HEK293 (cell line): ENCODE measurements around the gene DDX20.

Source experiments
- CTCF ChIA-PET: fragments of 350-600 bp; formaldehyde crosslinking; extraction: SDS; loops from one replicate; lab custom pipeline; 2021; ENCODE audit warnings: antibody characterized with exemption; lab: Yijun Ruan, JAX
- POLR2A ChIA-PET: fragments of 300-600 bp; formaldehyde crosslinking; extraction: SDS; loops from one replicate; lab custom pipeline; 2020; ENCODE audit warnings: antibody characterized with exemption, inconsistent platforms; lab: Yijun Ruan, JAX
- H3K27ac ChIP-seq: fragments of 200-500 bp; sonication (Bioruptor generic); 2 replicates; pipeline ENCODE4 v1.5.1; 2014; ENCODE audit warnings: low read depth, low read length, control low read depth, inconsistent platforms; ENCODE audit errors: extremely low read depth
- H3K36me3 ChIP-seq, 2 experiments: fragments of 200-500 bp in 1 of 2; sonication (Bioruptor generic) in 1 of 2; 1 replicate in 1 of 2; 2 replicates in 1 of 2; pipeline ENCODE4 v1.5.1; 2014 to 2017; ENCODE audit warnings: inconsistent platforms in 2 of 2, low read length in 2 of 2; ENCODE audit not compliant: control insufficient read depth in 2 of 2, insufficient read depth in 1 of 2
- H3K4me1 ChIP-seq: fragments of 200-500 bp; sonication (Bioruptor generic); 2 replicates; pipeline ENCODE4 v1.5.1; 2014; ENCODE audit warnings: mild to moderate bottlenecking, low read length, inconsistent platforms; ENCODE audit not compliant: control insufficient read depth, insufficient read depth
- H3K4me3 ChIP-seq: 2 replicates; pipeline ENCODE4 v1.5.1; 2011; ENCODE audit warnings: low read depth, mild to moderate bottlenecking, control low read depth, low read length, moderate library complexity
- H3K9me3 ChIP-seq: fragments of 200-500 bp; sonication (Bioruptor generic); 2 replicates; pipeline ENCODE4 v1.5.1; 2014; ENCODE audit warnings: low read depth, low read length, inconsistent platforms; ENCODE audit not compliant: control insufficient read depth, insufficient read depth
- ATF2 ChIP-seq: fragments of 450-650 bp; formaldehyde crosslinking; IDR thresholded peaks from 2 replicates; pipeline ENCODE4 v1.5.1; 2016; ENCODE audit warnings: missing biosample characterization, missing genetic modification characterization, low read depth
- CTCF ChIP-seq: fragments of 450-650 bp; formaldehyde crosslinking; IDR thresholded peaks from 2 replicates; pipeline ENCODE4 v1.5.1; 2016; ENCODE audit warnings: missing biosample characterization, missing genetic modification characterization
- GLIS2 ChIP-seq: fragments of 450-650 bp; formaldehyde crosslinking; IDR thresholded peaks from 2 replicates; pipeline ENCODE4 v1.5.1; 2016; ENCODE audit warnings: missing biosample characterization, missing genetic modification characterization
- KLF9 ChIP-seq: fragments of 450-650 bp; formaldehyde crosslinking; IDR thresholded peaks from 2 replicates; pipeline ENCODE4 v1.5.1; 2016; ENCODE audit warnings: missing biosample characterization, missing genetic modification characterization, low read depth
- OVOL3 ChIP-seq: fragments of 450-650 bp; formaldehyde crosslinking; IDR thresholded peaks from 2 replicates; pipeline ENCODE4 v1.5.1; 2016; ENCODE audit warnings: missing biosample characterization, missing genetic modification characterization
- TCF7L2 ChIP-seq: IDR thresholded peaks from 2 replicates; pipeline ENCODE4 v1.6.1; 2011; ENCODE audit warnings: low read depth, mild to moderate bottlenecking, inconsistent platforms, low read length, moderate library complexity, borderline replicate concordance
- YY1 ChIP-seq: fragments of 450-650 bp; formaldehyde crosslinking; IDR thresholded peaks from 2 replicates; pipeline ENCODE4 v1.5.1; 2018; ENCODE audit warnings: missing biosample characterization, missing genetic modification characterization
- ZBTB48 ChIP-seq: fragments of 450-650 bp; formaldehyde crosslinking; IDR thresholded peaks from 2 replicates; pipeline ENCODE4 v1.5.1; 2016; ENCODE audit warnings: missing biosample characterization, missing genetic modification characterization
- ZBTB8A ChIP-seq: fragments of 450-650 bp; formaldehyde crosslinking; IDR thresholded peaks from 2 replicates; pipeline ENCODE4 v1.5.1; 2016; ENCODE audit warnings: missing biosample characterization, missing genetic modification characterization
- ZNF112 ChIP-seq: fragments of 450-650 bp; formaldehyde crosslinking; IDR thresholded peaks from 2 replicates; pipeline ENCODE4 v1.5.0; 2017; ENCODE audit warnings: missing biosample characterization, missing genetic modification characterization
- ZNF138 ChIP-seq: fragments of 450-650 bp; formaldehyde crosslinking; IDR thresholded peaks from 2 replicates; pipeline ENCODE4 v1.5.1; 2016; ENCODE audit warnings: missing biosample characterization, missing genetic modification characterization, borderline replicate concordance
- ZNF2 ChIP-seq: fragments of 450-650 bp; formaldehyde crosslinking; IDR thresholded peaks from 2 replicates; pipeline ENCODE4 v1.5.1; 2016; ENCODE audit warnings: missing biosample characterization, missing genetic modification characterization
- ZNF24 ChIP-seq: fragments of 450-650 bp; formaldehyde crosslinking; IDR thresholded peaks from 2 replicates; pipeline ENCODE4 v1.5.1; 2016; ENCODE audit warnings: missing biosample characterization, missing genetic modification characterization
- ZNF335 ChIP-seq: fragments of 450-650 bp; formaldehyde crosslinking; conservative IDR thresholded peaks from 2 replicates; pipeline ENCODE4 v1.5.1; 2016; ENCODE audit warnings: missing biosample characterization, missing genetic modification characterization
- ZNF394 ChIP-seq: fragments of 450-650 bp; formaldehyde crosslinking; IDR thresholded peaks from 2 replicates; pipeline ENCODE4 v1.5.1; 2016; ENCODE audit warnings: missing biosample characterization, missing genetic modification characterization, mild to moderate bottlenecking, moderate library complexity, borderline replicate concordance
- ZNF488 ChIP-seq: fragments of 450-650 bp; formaldehyde crosslinking; IDR thresholded peaks from 2 replicates; pipeline ENCODE4 v1.5.1; 2016; ENCODE audit warnings: missing biosample characterization, missing genetic modification characterization
- ZNF501 ChIP-seq: fragments of 450-650 bp; formaldehyde crosslinking; IDR thresholded peaks from 2 replicates; pipeline ENCODE4 v1.5.1; 2016; ENCODE audit warnings: missing biosample characterization, missing genetic modification characterization
- ZNF514 ChIP-seq: fragments of 450-650 bp; formaldehyde crosslinking; IDR thresholded peaks from 2 replicates; pipeline ENCODE4 v1.5.1; 2016; ENCODE audit warnings: missing biosample characterization, missing genetic modification characterization
- ZNF530 ChIP-seq: fragments of 450-650 bp; formaldehyde crosslinking; IDR thresholded peaks from 2 replicates; pipeline ENCODE4 v1.5.1; 2016; ENCODE audit warnings: low read depth, missing biosample characterization, missing genetic modification characterization
- ZNF548 ChIP-seq: fragments of 450-650 bp; formaldehyde crosslinking; IDR thresholded peaks from 2 replicates; pipeline ENCODE4 v1.5.1; 2016; ENCODE audit warnings: missing biosample characterization, missing genetic modification characterization
- ZNF560 ChIP-seq: fragments of 450-650 bp; formaldehyde crosslinking; IDR thresholded peaks from 2 replicates; pipeline ENCODE4 v1.5.1; 2017; ENCODE audit warnings: missing biosample characterization, missing genetic modification characterization, borderline replicate concordance
- TF ChIP-seq, protein P1 (sequence below): fragments of 450-650 bp; IDR thresholded peaks from 2 replicates; pipeline ENCODE4 v1.5.1; 2018; ENCODE audit warnings: missing biosample characterization, missing genetic modification characterization
- TF ChIP-seq, protein P2 (sequence below): fragments of 450-650 bp; formaldehyde crosslinking; IDR thresholded peaks from 2 replicates; pipeline ENCODE4 v1.5.1; 2017; ENCODE audit warnings: missing biosample characterization, mild to moderate bottlenecking, missing genetic modification characterization, moderate library complexity
- TF ChIP-seq, protein P3 (sequence below): fragments of 450-650 bp; formaldehyde crosslinking; IDR thresholded peaks from 2 replicates; pipeline ENCODE4 v1.5.1; 2016; ENCODE audit warnings: missing biosample characterization, missing genetic modification characterization

DDX20 gene

DNA sequence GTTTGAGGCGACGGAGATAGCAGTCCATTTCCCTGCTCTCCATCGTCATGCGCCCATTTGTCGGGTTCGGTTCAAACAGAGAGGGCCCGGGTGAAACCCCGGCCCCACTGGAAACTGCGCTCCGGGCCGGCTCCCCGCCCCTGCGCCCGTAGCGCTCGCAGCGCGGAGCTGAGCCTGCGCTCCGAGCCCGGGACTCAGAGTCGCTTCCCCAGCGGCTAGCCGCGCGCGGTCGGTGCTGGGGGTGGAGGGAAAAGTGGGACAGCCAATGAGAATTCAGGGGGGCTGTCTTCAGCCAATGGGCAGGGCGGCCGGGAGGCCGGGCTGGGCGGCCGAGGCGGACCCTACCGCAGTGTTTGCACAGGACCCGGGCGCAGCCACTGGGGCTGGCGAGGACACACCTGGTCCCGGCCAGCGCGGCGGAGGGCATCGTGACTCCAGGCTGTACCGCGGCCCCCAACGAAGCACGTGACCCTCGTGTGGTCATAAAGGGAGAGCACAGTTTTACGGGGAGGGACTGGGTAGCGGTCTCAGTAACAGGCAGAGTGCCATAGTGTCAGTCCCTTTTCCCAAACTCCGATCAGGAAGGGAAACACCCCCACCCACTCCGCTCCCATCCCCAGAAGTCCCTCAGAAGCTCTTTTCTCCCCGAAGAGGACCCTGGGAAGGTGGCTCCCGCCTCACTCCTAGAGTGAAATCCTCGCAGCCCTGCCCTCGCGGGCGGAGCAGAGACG lies 16.3 kb upstream of the DDX20 start, which contains the start of gene INKA2 (continued):
- no peak for TF ChIP-seq ATF2 (tag by site-specific recombination)
- TF ChIP-seq ZNF530 (tag by site-specific recombination): no peak
- TF ChIP-seq OVOL3 (tag by site-specific recombination): peak; percentile 71
- TF ChIP-seq ZNF2 (tag by site-specific recombination): no peak; the same call in 1 of the 2 replicates
- TF ChIP-seq ZNF138 (tag by site-specific recombination): no peak
- no peak for TF ChIP-seq ZNF548
- TF ChIP-seq ZNF488: no peak
- TF ChIP-seq ZNF560: no peak
- TF ChIP-seq ZNF112 (tag by site-specific recombination): no peak

- Histone ChIP-seq H3K27ac (peak overlapping the region; percentile 92), H3K4me3 (peak overlapping the region; percentile 57), H3K4me1 (peaks cover 21% of the 10 kb centered on the region), H3K36me3 (no peaks in the 10 kb centered on the region), H3K9me3 (no peaks in the 10 kb centered on the region)
- peak; percentile 55; the same call in 1 of the 2 replicates for TF ChIP-seq YY1
- peak; percentile 19; the same call in 1 of the 2 replicates for TF ChIP-seq CTCF
- TF ChIP-seq, protein P1, sequence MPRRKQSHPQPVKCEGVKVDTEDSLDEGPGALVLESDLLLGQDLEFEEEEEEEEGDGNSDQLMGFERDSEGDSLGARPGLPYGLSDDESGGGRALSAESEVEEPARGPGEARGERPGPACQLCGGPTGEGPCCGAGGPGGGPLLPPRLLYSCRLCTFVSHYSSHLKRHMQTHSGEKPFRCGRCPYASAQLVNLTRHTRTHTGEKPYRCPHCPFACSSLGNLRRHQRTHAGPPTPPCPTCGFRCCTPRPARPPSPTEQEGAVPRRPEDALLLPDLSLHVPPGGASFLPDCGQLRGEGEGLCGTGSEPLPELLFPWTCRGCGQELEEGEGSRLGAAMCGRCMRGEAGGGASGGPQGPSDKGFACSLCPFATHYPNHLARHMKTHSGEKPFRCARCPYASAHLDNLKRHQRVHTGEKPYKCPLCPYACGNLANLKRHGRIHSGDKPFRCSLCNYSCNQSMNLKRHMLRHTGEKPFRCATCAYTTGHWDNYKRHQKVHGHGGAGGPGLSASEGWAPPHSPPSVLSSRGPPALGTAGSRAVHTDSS (tag by site-specific recombination): no peak
- TF ChIP-seq TCF7L2: no peak
- TF ChIP-seq ZBTB48 (tag by site-specific recombination): peak; percentile 54; the same call in 1 of the 2 replicates
- no peak for TF ChIP-seq ZNF24 (tag by site-specific recombination)
- TF ChIP-seq GLIS2 (tag by site-specific recombination): peak; percentile 52
- TF ChIP-seq, protein P2, sequence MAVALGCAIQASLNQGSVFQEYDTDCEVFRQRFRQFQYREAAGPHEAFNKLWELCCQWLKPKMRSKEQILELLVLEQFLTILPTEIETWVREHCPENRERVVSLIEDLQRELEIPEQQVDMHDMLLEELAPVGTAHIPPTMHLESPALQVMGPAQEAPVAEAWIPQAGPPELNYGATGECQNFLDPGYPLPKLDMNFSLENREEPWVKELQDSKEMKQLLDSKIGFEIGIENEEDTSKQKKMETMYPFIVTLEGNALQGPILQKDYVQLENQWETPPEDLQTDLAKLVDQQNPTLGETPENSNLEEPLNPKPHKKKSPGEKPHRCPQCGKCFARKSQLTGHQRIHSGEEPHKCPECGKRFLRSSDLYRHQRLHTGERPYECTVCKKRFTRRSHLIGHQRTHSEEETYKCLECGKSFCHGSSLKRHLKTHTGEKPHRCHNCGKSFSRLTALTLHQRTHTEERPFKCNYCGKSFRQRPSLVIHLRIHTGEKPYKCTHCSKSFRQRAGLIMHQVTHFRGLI (tag by site-specific recombination): peak; percentile 44; the same call in 1 of the 2 replicates
- TF ChIP-seq ZNF514 (tag by site-specific recombination): no peak
- 0 out of 2 replicates have a peak, but pooled peaks have one; percentile 10 for TF ChIP-seq ZNF394 (tag by site-specific recombination)
- peak; percentile 74 for TF ChIP-seq ZBTB8A
- no peak for TF ChIP-seq KLF9 (tag by site-specific recombination)
- TF ChIP-seq ZNF335 (tag by site-specific recombination): peak; percentile 95
- TF ChIP-seq, protein P3, sequence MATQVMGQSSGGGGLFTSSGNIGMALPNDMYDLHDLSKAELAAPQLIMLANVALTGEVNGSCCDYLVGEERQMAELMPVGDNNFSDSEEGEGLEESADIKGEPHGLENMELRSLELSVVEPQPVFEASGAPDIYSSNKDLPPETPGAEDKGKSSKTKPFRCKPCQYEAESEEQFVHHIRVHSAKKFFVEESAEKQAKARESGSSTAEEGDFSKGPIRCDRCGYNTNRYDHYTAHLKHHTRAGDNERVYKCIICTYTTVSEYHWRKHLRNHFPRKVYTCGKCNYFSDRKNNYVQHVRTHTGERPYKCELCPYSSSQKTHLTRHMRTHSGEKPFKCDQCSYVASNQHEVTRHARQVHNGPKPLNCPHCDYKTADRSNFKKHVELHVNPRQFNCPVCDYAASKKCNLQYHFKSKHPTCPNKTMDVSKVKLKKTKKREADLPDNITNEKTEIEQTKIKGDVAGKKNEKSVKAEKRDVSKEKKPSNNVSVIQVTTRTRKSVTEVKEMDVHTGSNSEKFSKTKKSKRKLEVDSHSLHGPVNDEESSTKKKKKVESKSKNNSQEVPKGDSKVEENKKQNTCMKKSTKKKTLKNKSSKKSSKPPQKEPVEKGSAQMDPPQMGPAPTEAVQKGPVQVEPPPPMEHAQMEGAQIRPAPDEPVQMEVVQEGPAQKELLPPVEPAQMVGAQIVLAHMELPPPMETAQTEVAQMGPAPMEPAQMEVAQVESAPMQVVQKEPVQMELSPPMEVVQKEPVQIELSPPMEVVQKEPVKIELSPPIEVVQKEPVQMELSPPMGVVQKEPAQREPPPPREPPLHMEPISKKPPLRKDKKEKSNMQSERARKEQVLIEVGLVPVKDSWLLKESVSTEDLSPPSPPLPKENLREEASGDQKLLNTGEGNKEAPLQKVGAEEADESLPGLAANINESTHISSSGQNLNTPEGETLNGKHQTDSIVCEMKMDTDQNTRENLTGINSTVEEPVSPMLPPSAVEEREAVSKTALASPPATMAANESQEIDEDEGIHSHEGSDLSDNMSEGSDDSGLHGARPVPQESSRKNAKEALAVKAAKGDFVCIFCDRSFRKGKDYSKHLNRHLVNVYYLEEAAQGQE: 0 out of 2 replicates have a peak, but pooled peaks have one; percentile 4
- 0 out of 2 replicates have a peak, but pooled peaks have one; percentile 7 for TF ChIP-seq ZNF501 (tag by site-specific recombination)
- ChIA-PET POLR2A (interaction anchor here (0.5 to 2.3 kb wide), 4 partner anchors 10 to 128 kb away, joined by 3 to 13 read pairs (median 10); partner anchors contain the start of gene DDX20), CTCF (interaction anchor here (1.0 to 6.0 kb wide), 3 partner anchors 11 to 30 kb away, joined by 3 to 44 read pairs (median 14); no protein-coding TSS in a partner anchor)
Measured at GRCh38 chr1:111739925-111740765, 15.6 kb upstream of the DDX20 start.
